Gastroesophageal sphincter (tissue), 4 donors: Measurements from ENCODE around the gene ATG7. TPM values are rescaled to one million over a fixed set of nuclear protein-coding genes. Genes with fewer than 3 reads are reported as not detected.

ENCODE experiments used
- ATAC-seq: fragments of 150-250 bp; one replicate; pipeline ENCODE4 v1.9.1; 2016; ENCODE audit warnings: mild to moderate bottlenecking, moderate library complexity
- H3K27ac ChIP-seq, 4 donors: fragments of 200-600 bp; sonication (generic) in 3 of 4; 1 replicate in 3 of 4; 2 replicates in 1 of 4; pipeline ENCODE4 v1.5.1; 2016 to 2019
- H3K27me3 ChIP-seq: fragments of 200-600 bp; sonication (generic); one replicate; pipeline ENCODE4 v1.5.1; 2019
- H3K36me3 ChIP-seq, 2 donors: fragments of 200-600 bp; sonication (generic); one replicate each; pipeline ENCODE4 v1.5.1; 2019; ENCODE audit warnings: control low read depth in 1 of 2
- H3K4me1 ChIP-seq, 3 donors: fragments of 200-600 bp; sonication (generic); 1 replicate in 2 of 3; 2 replicates in 1 of 3; pipeline ENCODE4 v1.5.1; 2016 to 2019; ENCODE audit warnings: control low read depth in 2 of 3
- H3K4me3 ChIP-seq, 2 donors: fragments of 200-600 bp; sonication (generic); one replicate each; pipeline ENCODE4 v1.5.1; 2019; ENCODE audit warnings: mild to moderate bottlenecking in 1 of 2, moderate library complexity in 1 of 2
- H3K9me3 ChIP-seq, 3 donors: fragments of 200-600 bp; sonication (generic); one replicate each; pipeline ENCODE4 v1.5.1; 2017 to 2019; ENCODE audit warnings: control low read depth in 2 of 3
- CTCF ChIP-seq, 4 experiments: fragments of 200-600 bp in 2 of 4; fragments of 450-650 bp in 2 of 4; sonication (generic) in 1 of 4; IDR thresholded peaks; one replicate each; pipeline ENCODE4 v1.5.1; 2017 to 2019; ENCODE audit warnings: antibody characterized with exemption in 4 of 4, mild to moderate bottlenecking in 2 of 4, moderate library complexity in 2 of 4
- EP300 ChIP-seq: sonication (generic); formaldehyde crosslinking; IDR thresholded peaks from one replicate; pipeline ENCODE4 v1.6.1; 2017; ENCODE audit warnings: antibody characterized with exemption, mild to moderate bottlenecking
- POLR2A ChIP-seq, 2 donors: fragments of 450-650 bp; IDR thresholded peaks; one replicate each; pipeline ENCODE4 v1.6.1; 2017; ENCODE audit warnings: antibody characterized with exemption in 2 of 2, mild to moderate bottlenecking in 2 of 2, moderate library complexity in 1 of 2
- POLR2AphosphoS5 ChIP-seq: sonication (generic); formaldehyde crosslinking; IDR thresholded peaks from one replicate; pipeline ENCODE4 v1.6.1; 2017; ENCODE audit warnings: antibody characterized with exemption
- WGBS, 2 donors: methylation state at CpG; one replicate each; pipeline ENCODE4 v1.1.5; 2018; ENCODE audit warnings: low coverage in 1 of 2; 5-methylcytosine and 5-hydroxymethylcytosine counted together
- total RNA-seq, 4 donors: library from RNA; depleted of rRNA; stranded (reverse); fragments of >200 nt; gene quantifications; one replicate each; pipeline ENCODE4 v1.1.0, GENCODE V29; 2016

ATG7 gene
- total RNA-seq, 4 donors from 2014 or later, result 28.3 to 64.9 (median 36.5) TPM

- TF ChIP-seq CTCF (IDR thresholded peaks at IDR 0.05) (no peak), POLR2A (IDR thresholded peaks at IDR 0.05) (no peak), POLR2AphosphoS5 (no peak), EP300 (no peak)
- Histone ChIP-seq H3K36me3 (peaks cover 0 to 89% of the 10 kb centered on the region in 2 donors), H3K27ac (peak overlapping the region in 3 of 4 donors; percentile 26 to 46 (median 39)), H3K4me3 (no peak overlapping the region), H3K4me1 (peaks cover 0 to 9% (median 0%) of the 10 kb centered on the region in 3 donors), H3K9me3 (no peaks in the 10 kb centered on the region), H3K27me3 (no peaks in the 10 kb centered on the region)
- WGBS, 2 donors, result 50 to 57% methylated on average over 3 to 6 of the region's 6 CpGs
- peak; percentile 76 for ATAC-seq
Observed at GRCh38 chr3:11307830-11308432, 35.7 kb downstream of the ATG7 start.

GRCh38 chr3:11310258-11310657, 38.1 kb downstream of the ATG7 start:
- no peak for ATAC-seq
- 82 to 91% methylated on average over 4 to 5 of the region's 5 CpGs for WGBS, 2 donors
- Histone ChIP-seq H3K27ac (no peak overlapping the region), H3K4me3 (no peak overlapping the region), H3K4me1 (peaks cover 0 to 9% (median 0%) of the 10 kb centered on the region in 3 donors), H3K9me3 (no peaks in the 10 kb centered on the region), H3K27me3 (no peaks in the 10 kb centered on the region), H3K36me3 (peaks cover 0 to 98% of the 10 kb centered on the region in 2 donors)
- no peak for TF ChIP-seq EP300

- Histone ChIP-seq H3K9me3 (no peaks in the 10 kb centered on the region), H3K27me3 (no peaks in the 10 kb centered on the region), H3K4me3 (no peak overlapping the region), H3K4me1 (peaks cover 0 to 3% (median 0%) of the 10 kb centered on the region in 3 donors), H3K36me3 (peaks cover 0 to 98% of the 10 kb centered on the region in 2 donors), H3K27ac (no peak overlapping the region)
- WGBS, 2 donors, result 83 to 93% methylated on average over 5 of the region's 5 CpGs
- no peak for TF ChIP-seq POLR2AphosphoS5
- no peak for TF ChIP-seq EP300
- no peak for TF ChIP-seq POLR2A (IDR thresholded peaks at IDR 0.05)
- no peak for TF ChIP-seq CTCF (IDR thresholded peaks at IDR 0.05)
- ATAC-seq, result no peak
Observed at GRCh38 chr3:11312166-11312565, 40.0 kb downstream of the ATG7 start.

- H3K4me1 ChIP-seq, result no peaks in the 10 kb centered on the region
- ATAC-seq, result no peak
- no peaks in the 10 kb centered on the region for H3K9me3 ChIP-seq
- no peak overlapping the region for H3K4me3 ChIP-seq
- peaks cover 0 to 100% of the 10 kb centered on the region in 2 donors for H3K36me3 ChIP-seq
- TF ChIP-seq POLR2A (IDR thresholded peaks at IDR 0.05), result no peak
- TF ChIP-seq POLR2AphosphoS5, result no peak
- no peak for TF ChIP-seq EP300
- no peak for TF ChIP-seq CTCF (IDR thresholded peaks at IDR 0.05)
- WGBS, 2 donors, result 76 to 80% methylated on average over 5 to 9 of the region's 9 CpGs
- H3K27me3 ChIP-seq, result no peaks in the 10 kb centered on the region
- H3K27ac ChIP-seq, result no peak overlapping the region
Observed at GRCh38 chr3:11317300-11317699, 45.1 kb downstream of the ATG7 start.

- H3K4me3 ChIP-seq, result no peak overlapping the region
- no peaks in the 10 kb centered on the region for H3K27me3 ChIP-seq
- H3K36me3 ChIP-seq, result peaks cover 0 to 74% of the 10 kb centered on the region in 2 donors
- no peaks in the 10 kb centered on the region for H3K9me3 ChIP-seq
- peak overlapping the region in 2 of 4 donors; percentile 52 to 53 for H3K27ac ChIP-seq
- H3K4me1 ChIP-seq, result peaks cover 0 to 20% (median 0%) of the 10 kb centered on the region in 3 donors
- TF ChIP-seq POLR2A (IDR thresholded peaks at IDR 0.05) (no peak), CTCF (IDR thresholded peaks at IDR 0.05) (no peak), POLR2AphosphoS5 (no peak), EP300 (no peak)
- ATAC-seq, result no peak
- WGBS, 2 donors, result 92% methylated on average over 2 of the region's 2 CpGs; no CpG with 5 or more reads in 1 of the 2 donors
Observed at GRCh38 chr3:11322931-11323330, 50.7 kb downstream of the ATG7 start.
